Ramos (cell line): ENCODE data around the gene DIP2B.

Experiments
- in situ Hi-C: fragments of 300-500 bp; cut with MboI; formaldehyde crosslinking; loops from one replicate; pipeline ENCODE4 v1.14.3; 2022; ENCODE audit warnings: low sequenced_read_pairs; ENCODE audit not compliant: unreplicated experiment

DIP2B gene

GRCh38 chr12:50572760-50573159 is 68.0 kb downstream of the DIP2B start:
- in situ Hi-C loops: no loop called here

DNA sequence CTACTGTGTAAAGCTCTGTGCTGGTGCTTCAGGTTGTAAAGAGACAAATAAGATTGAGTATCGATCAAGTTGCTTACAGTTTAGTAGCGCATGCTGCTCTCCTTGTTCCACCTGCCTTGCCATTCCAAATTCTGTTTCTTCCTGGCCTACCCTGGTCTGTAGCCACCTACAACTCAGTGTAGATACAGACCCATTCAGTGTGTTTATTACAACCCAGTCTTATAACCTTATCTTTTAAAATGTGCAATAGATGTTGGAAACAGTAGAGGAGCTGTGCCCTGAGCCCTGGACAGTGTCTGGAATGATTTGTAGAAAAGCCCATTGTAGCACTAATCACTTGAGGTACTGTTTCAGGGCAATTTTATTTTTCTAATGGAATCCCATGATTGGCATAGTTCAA is 68.5 kb downstream of the DIP2B start:
- in situ Hi-C loops: no loop called here

DNA sequence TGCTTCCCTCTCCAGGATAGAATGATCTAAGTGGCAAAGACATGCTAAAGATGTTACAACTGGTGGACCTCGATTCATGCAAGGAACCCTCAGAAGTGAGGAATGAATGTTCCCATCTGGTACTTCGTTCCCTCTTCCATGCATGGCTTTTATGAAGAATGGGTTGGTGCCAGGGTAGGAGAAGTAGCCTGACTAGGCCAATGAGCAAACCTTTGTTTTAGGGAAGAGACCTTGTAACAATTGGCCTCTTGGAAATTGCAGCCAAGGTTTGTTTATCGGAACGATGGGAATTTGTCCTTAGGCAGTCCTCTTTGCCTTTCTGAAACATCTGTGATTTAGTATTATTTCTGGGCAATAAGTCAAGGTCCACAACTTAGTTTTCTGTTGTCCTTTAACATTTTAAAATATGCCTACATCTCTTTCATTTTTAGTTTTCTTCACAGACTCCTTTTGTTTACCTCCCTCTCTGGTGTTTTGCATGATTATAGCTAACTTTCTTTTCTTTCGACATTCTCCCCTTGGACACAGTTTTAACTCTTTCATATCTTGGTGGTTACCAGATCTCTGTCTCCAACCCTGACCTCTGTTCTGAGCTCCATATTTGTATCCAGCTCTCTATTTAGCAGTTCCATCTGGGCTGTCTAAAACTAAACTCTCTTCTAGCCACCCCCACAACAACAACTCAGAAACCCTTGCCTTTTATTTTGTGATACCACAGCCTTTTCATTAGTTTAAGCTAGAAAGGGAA is 70.0 kb downstream of the DIP2B start:
- in situ Hi-C loops: no loop called here

- in situ Hi-C loops: no loop called here
These were observed 75.0 kb downstream of the DIP2B start for GRCh38 chr12:50579757-50580267.

DNA sequence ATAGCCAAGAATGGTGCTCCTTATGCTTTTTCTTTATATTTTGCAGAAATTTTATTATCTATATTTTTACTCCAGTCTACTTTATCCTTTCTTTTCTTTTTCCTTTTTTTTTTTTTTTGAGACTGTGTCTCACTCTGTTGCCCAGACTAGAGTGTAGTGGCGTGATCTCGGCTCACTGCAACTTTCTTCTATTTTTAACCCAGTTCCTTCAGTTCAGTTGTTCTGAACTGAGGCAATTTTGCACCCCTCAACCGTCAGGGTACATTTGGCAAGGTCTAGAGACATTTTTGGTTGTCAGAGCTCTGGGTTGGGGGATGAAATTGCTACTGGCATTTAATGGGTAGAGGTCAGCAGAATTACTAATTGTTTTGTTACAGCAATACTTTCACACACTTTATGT is 75.7 kb downstream of the DIP2B start:
- in situ Hi-C loops: no loop called here

DNA sequence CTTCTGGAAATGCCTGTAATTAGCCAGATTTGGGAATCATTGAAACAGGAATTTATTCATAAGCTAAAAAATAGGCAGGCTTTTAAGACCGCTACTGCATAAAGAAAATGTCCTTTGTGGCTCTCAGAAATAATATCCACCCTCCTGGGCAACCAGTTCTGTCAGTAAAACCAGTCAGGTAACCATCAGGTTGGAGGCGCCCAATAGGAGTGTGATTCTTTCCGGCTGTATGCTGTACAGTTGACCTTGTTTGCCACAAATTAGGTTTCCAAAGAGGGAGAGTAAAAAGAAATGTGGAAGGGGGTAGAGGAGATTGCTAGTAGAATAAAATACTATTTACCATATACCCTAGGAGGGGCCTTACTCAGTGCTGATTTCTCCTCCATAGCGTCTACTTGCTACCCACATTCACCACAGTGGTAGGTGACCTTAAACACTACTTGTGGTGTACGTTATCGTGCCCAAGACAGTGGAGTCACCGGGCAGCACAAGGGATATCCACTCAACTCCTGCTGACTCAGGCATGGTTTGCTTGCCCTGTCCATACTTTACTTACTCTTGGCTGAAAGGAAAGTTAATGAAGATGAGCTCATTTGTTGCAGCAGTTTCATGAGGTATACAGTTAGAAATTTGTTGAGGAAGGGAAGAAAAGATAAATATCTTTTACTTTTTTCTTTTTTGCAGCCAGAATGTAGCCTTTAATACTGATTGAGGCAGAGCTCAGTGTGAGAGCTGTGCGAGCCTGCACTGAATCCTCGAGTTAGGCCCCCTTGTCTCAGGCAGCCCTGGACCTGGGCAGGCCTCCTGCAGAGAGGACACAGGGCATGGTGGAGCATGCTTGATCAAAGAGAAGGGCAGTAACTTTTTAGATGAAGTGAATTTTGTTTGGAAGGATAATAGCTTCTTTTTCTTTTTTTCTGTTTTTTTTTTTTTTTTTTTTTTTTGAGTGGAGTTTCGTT is 76.7 kb downstream of the DIP2B start:
- in situ Hi-C loops: no loop called here

GRCh38 chr12:50584135-50584534 is 79.3 kb downstream of the DIP2B start:
- in situ Hi-C loops: no loop called here

DNA sequence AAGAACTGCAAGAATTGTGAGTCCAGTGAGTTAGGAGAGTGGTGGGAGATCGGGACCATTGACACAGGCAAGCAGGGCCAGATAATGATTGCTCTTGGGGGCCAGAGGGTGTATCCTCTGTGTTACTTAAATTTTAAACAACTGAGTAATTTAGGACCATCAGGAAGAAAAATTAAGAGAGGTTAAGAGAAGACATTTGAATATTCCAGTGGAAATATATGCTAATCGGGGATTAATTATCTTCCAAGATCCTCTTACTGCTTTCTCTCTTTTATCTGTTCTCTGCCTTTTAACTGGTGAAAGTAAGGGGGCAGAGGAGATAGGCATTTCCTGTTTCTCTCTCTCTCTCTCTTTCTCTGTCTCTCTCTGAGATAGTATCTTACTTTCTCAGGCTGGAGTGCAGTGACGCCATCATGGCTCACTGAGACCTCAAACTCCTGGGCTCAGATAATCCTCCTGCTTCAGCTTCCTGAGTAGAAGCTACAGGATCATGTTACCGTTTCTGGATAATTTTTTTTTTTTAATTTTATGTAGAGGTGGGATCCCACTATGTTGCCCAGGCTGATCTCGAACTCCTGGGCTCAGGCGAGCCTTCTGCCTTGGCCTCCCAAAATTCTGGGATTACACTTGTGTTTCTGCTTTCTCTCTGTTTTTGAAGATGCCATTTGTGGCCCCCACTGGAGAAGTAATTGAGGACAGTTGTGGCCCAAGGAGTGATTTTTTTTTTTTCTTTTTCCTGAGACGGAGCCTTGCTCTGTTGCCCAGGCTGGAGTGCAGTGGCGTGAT is 85.1 kb downstream of the DIP2B start:
- in situ Hi-C loops: no loop called here

- in situ Hi-C loops: no loop called here
These were observed 86.1 kb downstream of the DIP2B start for GRCh38 chr12:50590869-50591268.

DNA sequence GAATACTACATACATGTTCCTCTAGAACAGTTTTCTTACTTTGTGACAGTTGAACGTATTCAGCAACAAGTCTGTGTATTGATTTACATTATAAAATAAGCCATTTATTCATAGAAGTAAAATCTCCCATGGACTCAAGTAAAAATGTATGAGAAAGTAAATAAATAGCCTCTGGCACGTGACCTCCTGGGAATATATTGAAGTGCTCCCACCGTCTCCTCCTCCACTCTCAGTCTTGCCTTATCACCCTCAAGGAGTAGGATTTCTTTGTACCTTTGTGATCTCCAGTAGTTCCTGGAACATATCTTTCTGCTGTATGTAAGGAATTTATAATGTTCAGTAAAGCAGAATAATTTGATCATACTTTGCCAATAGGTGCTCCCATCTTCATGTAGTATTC is 90.9 kb downstream of the DIP2B start:
- in situ Hi-C loops: no loop called here

DNA sequence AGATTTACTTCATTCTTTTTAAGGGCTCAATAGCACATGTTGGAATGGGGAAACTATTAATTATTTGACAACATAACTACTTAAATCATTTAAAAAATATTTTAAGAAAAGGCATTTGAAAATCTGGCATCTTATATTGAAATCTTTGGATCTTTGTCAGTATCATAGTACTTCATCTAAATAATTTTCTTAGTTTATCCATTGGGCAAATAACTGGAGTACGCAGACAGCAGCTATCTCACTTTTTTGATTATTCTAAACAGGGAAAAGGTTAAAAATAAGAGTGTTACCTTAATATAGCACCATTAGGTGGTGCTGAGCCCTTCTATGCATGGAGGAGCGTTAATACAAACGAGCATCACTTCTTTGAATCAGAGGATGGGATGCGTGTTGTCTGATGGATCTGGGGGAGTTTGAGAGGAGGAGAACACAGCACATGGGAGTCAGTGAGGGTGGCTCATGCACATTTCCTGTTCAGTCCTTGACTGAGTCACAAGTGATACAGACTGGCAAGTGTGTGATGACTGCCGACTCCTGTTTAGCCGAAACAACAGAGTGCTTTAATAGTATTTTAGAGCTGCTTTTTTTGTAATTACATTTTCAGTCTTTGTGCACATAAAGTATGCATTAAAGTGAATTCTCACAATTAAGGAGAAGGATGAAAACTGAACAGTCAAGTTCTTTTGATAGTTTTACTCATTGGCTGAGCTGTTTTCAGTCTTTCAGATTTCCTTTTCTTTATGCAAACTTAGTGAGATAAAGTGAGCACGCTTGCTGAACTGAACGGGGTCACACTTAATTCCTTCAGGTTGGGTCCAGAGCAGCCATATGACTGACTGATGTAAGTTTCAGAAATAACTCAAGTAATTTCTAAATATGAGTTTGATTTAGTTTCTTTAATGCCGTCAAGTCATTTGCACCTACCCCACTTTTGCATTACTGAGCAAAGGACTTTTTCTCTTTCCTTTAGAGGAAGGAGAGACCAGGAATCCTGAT is 92.7 kb downstream of the DIP2B start:
- in situ Hi-C loops: no loop called here

GRCh38 chr12:50598321-50598862 is 93.6 kb downstream of the DIP2B start:
- in situ Hi-C loops: no loop called here

GRCh38 chr12:50599366-50600095 is 94.7 kb downstream of the DIP2B start:
- in situ Hi-C loops: no loop called here

GRCh38 chr12:50600364-50600763 is 95.6 kb downstream of the DIP2B start:
- in situ Hi-C loops: no loop called here

GRCh38 chr12:50603817-50604639 is 99.2 kb downstream of the DIP2B start:
- in situ Hi-C loops: no loop called here

DNA sequence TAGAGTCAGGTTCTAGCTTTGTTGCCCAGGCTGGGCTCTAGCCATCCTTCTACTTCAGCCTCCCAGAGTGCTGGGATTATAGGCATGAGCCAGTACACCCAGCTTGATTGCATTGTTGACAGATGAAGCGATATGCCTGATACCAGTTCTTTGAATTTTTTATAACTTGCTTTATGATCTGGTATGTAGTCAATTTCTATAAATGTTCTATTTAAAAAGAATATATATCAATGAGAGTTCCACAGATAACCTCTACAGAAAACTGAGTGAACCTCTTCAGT is 99.8 kb downstream of the DIP2B start:
- in situ Hi-C loops: no loop called here

DNA sequence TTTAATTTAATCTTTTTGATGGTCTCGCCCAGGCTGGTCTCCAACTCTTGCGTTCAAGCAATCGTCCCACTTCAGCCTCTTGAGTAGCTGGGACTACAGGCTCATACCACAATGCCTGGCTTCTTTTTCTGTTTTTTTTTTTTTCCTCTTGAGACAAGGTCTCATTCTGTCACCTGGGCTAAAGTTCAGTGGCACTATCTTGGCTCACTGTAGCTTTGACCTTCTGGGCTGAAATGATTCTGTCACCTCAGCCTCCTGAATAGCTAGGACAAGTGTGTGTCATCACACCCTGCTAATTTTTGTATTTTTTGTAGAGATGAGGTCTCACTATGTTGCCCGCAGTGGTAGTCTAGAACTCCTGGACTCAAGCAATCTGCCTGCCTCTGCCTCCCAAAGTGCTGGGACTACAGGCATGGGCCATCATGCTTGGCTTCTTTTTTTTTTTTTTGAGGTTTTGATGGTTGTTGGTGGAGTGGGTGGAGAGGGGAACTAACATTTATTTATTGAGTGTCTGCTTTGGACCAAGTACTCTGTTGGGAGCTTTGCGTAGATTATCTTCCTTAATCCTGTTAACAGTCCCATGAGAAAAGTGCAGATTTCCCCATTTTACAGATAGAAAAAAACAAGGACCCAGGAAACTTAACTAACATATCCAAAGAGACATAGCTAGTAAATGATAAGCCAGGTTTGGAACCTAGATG is 102.0 kb downstream of the DIP2B start:
- in situ Hi-C loops: no loop called here
